Astrocyte of the cerebellum (primary cell): ENCODE results near the gene DDX10.

ENCODE experiments used
- DNase-seq: peaks from one replicate; pipeline ENCODE4 v3.0.0-alpha.2; 2011; ENCODE audit warnings: low read depth
- H3K4me3 ChIP-seq: 2 replicates; pipeline ENCODE4 v1.5.1; 2011; ENCODE audit warnings: mild to moderate bottlenecking, low read depth, low read length, moderate library complexity
- in situ Hi-C: cut with HindIII; loops from 2 replicates; pipeline ENCODE4 v1.10.0; 2017; ENCODE audit warnings: low sequenced_read_pairs
- TF ChIP-seq, protein P1 (sequence below): IDR thresholded peaks from 2 replicates; pipeline ENCODE4 v1.5.1; 2012; ENCODE audit warnings: low read length, low read depth, moderate library complexity, mild to moderate bottlenecking; ENCODE audit errors: missing control alignments

DDX10 gene

DNA sequence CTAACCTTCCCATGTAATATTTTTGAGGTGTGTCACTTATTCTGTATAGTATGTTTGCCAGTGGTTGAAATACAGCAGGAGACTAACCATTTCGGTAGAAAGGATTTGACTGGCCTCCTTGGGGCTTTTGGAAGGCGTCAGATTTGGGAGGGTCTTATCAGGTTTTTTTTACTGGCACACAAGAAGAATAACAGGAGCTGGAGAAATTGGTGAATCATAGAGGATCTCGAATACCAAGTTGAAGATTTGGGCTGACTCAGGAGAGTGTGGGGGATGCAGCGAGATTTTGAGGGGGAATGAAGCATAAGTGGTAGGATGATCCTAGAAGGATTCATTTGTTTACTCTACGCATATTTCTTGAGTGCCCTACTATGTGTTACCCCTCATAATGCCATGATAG lies 200.5 kb downstream of the DDX10 start:
- TF ChIP-seq, protein P1, sequence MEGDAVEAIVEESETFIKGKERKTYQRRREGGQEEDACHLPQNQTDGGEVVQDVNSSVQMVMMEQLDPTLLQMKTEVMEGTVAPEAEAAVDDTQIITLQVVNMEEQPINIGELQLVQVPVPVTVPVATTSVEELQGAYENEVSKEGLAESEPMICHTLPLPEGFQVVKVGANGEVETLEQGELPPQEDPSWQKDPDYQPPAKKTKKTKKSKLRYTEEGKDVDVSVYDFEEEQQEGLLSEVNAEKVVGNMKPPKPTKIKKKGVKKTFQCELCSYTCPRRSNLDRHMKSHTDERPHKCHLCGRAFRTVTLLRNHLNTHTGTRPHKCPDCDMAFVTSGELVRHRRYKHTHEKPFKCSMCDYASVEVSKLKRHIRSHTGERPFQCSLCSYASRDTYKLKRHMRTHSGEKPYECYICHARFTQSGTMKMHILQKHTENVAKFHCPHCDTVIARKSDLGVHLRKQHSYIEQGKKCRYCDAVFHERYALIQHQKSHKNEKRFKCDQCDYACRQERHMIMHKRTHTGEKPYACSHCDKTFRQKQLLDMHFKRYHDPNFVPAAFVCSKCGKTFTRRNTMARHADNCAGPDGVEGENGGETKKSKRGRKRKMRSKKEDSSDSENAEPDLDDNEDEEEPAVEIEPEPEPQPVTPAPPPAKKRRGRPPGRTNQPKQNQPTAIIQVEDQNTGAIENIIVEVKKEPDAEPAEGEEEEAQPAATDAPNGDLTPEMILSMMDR, result no peak
- in situ Hi-C loops, result no loop called here
- DNase-seq, result no peak
- H3K4me3 ChIP-seq, result no peak overlapping the region

DNA sequence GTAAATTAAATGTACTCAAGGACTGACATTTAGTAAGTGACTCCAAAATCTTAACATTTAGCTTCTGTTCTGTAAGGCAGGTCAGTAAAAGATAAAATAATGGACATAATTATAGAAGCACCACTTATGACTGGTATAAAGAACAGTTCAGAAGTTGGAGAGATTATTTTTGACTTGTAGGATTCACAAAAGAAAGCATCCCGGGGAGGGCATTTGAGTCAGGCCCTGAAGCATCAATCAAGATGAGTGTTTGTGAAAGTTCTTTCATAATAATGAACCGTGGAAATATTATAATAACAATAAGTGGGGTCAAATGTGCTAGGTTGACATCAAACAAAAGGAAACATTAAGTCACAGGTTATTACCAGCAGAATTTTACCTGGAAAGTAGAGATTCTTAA lies 201.9 kb downstream of the DDX10 start:
- in situ Hi-C loops, result no loop called here

DNA sequence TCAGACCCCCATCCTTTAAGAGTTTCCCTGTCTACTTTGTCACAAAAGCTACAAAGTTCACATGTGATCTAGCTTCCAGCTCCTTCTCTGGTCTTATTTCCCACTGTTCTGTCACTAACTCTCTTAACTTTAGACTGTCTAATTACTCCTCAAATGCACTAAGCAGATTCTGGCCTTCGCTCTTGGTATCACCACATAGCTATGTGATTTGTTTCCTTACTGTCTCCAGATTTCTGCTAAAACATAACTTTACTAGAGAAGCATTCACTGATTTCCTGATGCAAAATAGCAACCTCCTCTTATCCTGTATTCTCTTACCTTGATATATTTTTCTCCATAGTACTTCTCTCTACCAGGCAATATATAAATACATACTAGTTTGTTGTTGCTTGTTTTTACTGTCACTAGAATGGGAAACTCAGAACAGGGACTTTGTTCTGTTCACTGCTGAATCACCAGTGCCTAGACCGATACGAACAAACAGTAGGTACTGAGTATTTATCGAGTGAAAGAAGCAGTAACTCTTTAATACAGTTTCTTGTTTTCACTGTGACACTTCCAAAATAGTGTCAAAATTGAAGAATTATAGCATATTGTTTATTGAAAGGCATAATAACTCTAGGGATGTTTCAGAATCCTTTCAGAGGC lies 205.6 kb downstream of the DDX10 start:
- no peak for DNase-seq
- in situ Hi-C loops, result no loop called here
- no peak overlapping the region for H3K4me3 ChIP-seq
- TF ChIP-seq, protein P1, result no peak

More for the DNA sequence above, 201.9 kb downstream of the DDX10 start:
- DNase-seq, result no peak
- TF ChIP-seq, protein P1, result no peak
- H3K4me3 ChIP-seq, result no peak overlapping the region

DNA sequence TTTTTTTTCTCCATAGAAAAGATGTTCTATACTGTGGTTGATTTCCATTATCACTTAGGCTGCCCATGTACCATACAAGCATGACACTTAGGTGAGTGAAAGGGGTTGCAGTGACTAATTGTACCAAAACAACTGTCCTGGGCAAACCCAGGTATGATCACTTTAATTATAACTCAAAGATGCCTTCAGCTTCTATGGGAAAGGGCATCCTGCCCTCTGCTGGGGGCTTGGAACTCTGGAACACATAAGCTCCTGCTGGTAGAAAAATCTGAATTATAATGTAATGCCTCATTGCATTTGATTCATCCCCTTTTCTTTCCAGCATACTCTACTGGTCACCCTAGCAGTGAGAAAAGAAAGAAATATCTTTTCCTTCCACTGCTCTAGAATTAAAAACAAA lies 206.3 kb downstream of the DDX10 start:
- no peak for DNase-seq
- in situ Hi-C loops, result no loop called here
- no peak overlapping the region for H3K4me3 ChIP-seq
- TF ChIP-seq, protein P1, result peak; percentile 80

DNA sequence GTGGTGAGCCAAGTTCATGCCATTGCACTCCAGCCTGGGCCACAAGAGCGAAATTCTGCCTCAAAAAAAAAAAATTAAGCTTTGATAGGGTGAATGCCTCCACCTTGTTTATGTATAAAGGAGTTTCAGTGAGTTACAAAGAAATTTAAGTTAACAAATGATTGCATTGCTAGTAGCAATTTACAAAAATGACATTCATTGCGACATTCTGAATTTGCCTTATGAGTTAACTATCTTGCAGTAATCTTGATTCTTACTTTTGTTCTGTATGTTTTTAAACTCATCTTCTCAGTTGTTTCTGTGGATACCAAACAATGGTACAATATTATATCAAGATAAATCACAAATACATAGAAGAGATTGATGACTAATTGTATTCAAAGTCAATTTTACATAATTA lies 207.0 kb downstream of the DDX10 start:
- TF ChIP-seq, protein P1, result no peak
- in situ Hi-C loops, result no loop called here
- H3K4me3 ChIP-seq, result no peak overlapping the region
- no peak for DNase-seq

DNA sequence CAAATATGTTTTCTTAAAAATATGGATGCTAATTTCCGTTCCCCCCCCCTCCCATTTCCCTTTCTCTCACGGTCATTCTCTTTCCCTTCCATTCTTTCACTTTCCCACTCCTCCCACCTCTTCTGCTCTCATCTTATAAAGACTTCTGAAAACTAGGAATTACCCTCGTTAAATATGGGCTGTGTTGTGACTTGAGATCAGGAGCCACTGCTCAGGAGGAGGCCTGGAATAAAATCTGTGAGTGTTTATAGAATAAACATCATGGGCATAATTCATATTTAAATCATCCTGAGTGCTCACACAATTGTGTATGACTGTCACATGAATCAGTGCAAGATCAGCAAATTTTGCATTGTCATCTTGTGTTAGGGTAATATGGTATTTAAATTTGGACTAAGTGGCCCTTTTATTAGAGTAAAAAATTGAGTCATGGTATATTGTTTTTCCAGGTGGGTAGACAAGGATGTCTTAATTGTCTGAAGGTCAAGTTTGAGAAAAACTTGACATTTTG lies 208.0 kb downstream of the DDX10 start:
- TF ChIP-seq, protein P1, result no peak
- no peak overlapping the region for H3K4me3 ChIP-seq
- DNase-seq, result no peak
- in situ Hi-C loops, result no loop called here
